Adipocyte (in vitro differentiated cells): ENCODE data around the gene BLOC1S1.

Source experiments
- DNase-seq: peaks from one replicate; pipeline ENCODE4 v3.0.0-alpha.2; 2015; ENCODE audit warnings: low read depth
- H3K27me3 ChIP-seq: replicated peaks from 2 replicates; pipeline ENCODE4 v1.7.0; 2013; ENCODE audit warnings: mild to moderate bottlenecking, low read length, moderate library complexity; ENCODE audit not compliant: control insufficient read depth, insufficient read depth
- H3K36me3 ChIP-seq: 2 replicates; pipeline ENCODE4 v1.7.0; 2013; ENCODE audit warnings: low read length, mild to moderate bottlenecking, moderate library complexity; ENCODE audit not compliant: control insufficient read depth, insufficient read depth, severe bottlenecking
- H3K4me1 ChIP-seq: 2 replicates; pipeline ENCODE4 v1.7.0; 2013; ENCODE audit warnings: mild to moderate bottlenecking, low read length, moderate library complexity; ENCODE audit not compliant: control insufficient read depth, insufficient read depth
- H3K4me3 ChIP-seq: 2 replicates; pipeline ENCODE4 v1.7.0; 2013; ENCODE audit warnings: mild to moderate bottlenecking, low read length, moderate library complexity
- H3K9ac ChIP-seq: 2 replicates; pipeline ENCODE4 v1.7.0; 2013; ENCODE audit warnings: mild to moderate bottlenecking, low read length, moderate library complexity
- H3K9me3 ChIP-seq: 2 replicates; pipeline ENCODE4 v1.7.0; 2013; ENCODE audit warnings: mild to moderate bottlenecking, low read length, moderate library complexity; ENCODE audit not compliant: control insufficient read depth

The BLOC1S1 gene

GRCh38 chr12:55704824-55705718 lies 10.8 kb upstream of the BLOC1S1 start:
- Histone ChIP-seq H3K4me1 (peaks cover 71% of the 10 kb centered on the region), H3K36me3 (peaks cover 25% of the 10 kb centered on the region), H3K27me3 (no peaks in the 10 kb centered on the region), H3K9ac (peak overlapping the region; percentile 86), H3K9me3 (no peaks in the 10 kb centered on the region), H3K4me3 (peak overlapping the region; percentile 85)
- no peak for DNase-seq

- Histone ChIP-seq H3K4me1 (peaks cover 71% of the 10 kb centered on the region), H3K9me3 (no peaks in the 10 kb centered on the region), H3K27me3 (no peaks in the 10 kb centered on the region), H3K9ac (peak overlapping the region; percentile 86), H3K36me3 (peaks cover 17% of the 10 kb centered on the region), H3K4me3 (peak overlapping the region; percentile 85)
- DNase-seq: no peak
Measured at GRCh38 chr12:55705782-55706402, 10.0 kb upstream of the BLOC1S1 start.

- Histone ChIP-seq H3K36me3 (peaks cover 12% of the 10 kb centered on the region), H3K27me3 (no peaks in the 10 kb centered on the region), H3K4me1 (peaks cover 71% of the 10 kb centered on the region), H3K4me3 (peak overlapping the region; percentile 85), H3K9ac (peak overlapping the region; percentile 86), H3K9me3 (no peaks in the 10 kb centered on the region)
- no peak for DNase-seq
Measured at GRCh38 chr12:55706568-55707218, 9.2 kb upstream of the BLOC1S1 start.

GRCh38 chr12:55707219-55707671 lies 8.6 kb upstream of the BLOC1S1 start:
- no peaks in the 10 kb centered on the region for H3K27me3 ChIP-seq
- peak; percentile 51 for DNase-seq
- H3K9ac ChIP-seq: peak overlapping the region; percentile 86
- peak overlapping the region; percentile 85 for H3K4me3 ChIP-seq
- no peaks in the 10 kb centered on the region for H3K9me3 ChIP-seq
- H3K36me3 ChIP-seq: peaks cover 12% of the 10 kb centered on the region
- peaks cover 76% of the 10 kb centered on the region for H3K4me1 ChIP-seq

- Histone ChIP-seq H3K27me3 (no peaks in the 10 kb centered on the region), H3K4me1 (peaks cover 79% of the 10 kb centered on the region)
- peak; percentile 72 for DNase-seq
Measured at GRCh38 chr12:55707841-55708694, 7.8 kb upstream of the BLOC1S1 start, which contains the start of gene ITGA7. ITGA7 (minus strand) TSS chr12:55707904; CDS start chr12:55707682, 222 bp downstream.

GRCh38 chr12:55708695-55709233 lies 7.1 kb upstream of the BLOC1S1 start:
- Histone ChIP-seq H3K4me1 (peaks cover 79% of the 10 kb centered on the region), H3K9me3 (no peaks in the 10 kb centered on the region), H3K27me3 (no peaks in the 10 kb centered on the region), H3K4me3 (peak overlapping the region; percentile 85), H3K36me3 (peaks cover 6% of the 10 kb centered on the region), H3K9ac (peak overlapping the region; percentile 94)
- DNase-seq: no peak

More at GRCh38 chr12:55707841-55708694, 7.8 kb upstream of the BLOC1S1 start, which contains the start of gene ITGA7:
- peaks cover 6% of the 10 kb centered on the region for H3K36me3 ChIP-seq
- no peaks in the 10 kb centered on the region for H3K9me3 ChIP-seq
- H3K9ac ChIP-seq: peak within 1 kb of the TSS; percentile 94
- H3K4me3 ChIP-seq: peak within 1 kb of the TSS; percentile 85

GRCh38 chr12:55711786-55712553 lies 3.9 kb upstream of the BLOC1S1 start:
- H3K36me3 ChIP-seq: no peaks in the 10 kb centered on the region
- no peaks in the 10 kb centered on the region for H3K27me3 ChIP-seq
- DNase-seq: no peak
- H3K4me3 ChIP-seq: peak overlapping the region; percentile 85
- peaks cover 63% of the 10 kb centered on the region for H3K4me1 ChIP-seq
- peak overlapping the region; percentile 94 for H3K9ac ChIP-seq
- no peaks in the 10 kb centered on the region for H3K9me3 ChIP-seq

GRCh38 chr12:55712700-55713415 lies 3.0 kb upstream of the BLOC1S1 start:
- no peaks in the 10 kb centered on the region for H3K9me3 ChIP-seq
- H3K27me3 ChIP-seq: no peaks in the 10 kb centered on the region
- H3K4me1 ChIP-seq: peaks cover 70% of the 10 kb centered on the region
- H3K36me3 ChIP-seq: no peaks in the 10 kb centered on the region
- DNase-seq: no peak
- peak overlapping the region; percentile 85 for H3K4me3 ChIP-seq
- peak overlapping the region; percentile 94 for H3K9ac ChIP-seq

GRCh38 chr12:55713721-55714120 lies 2.1 kb upstream of the BLOC1S1 start:
- DNase-seq: peak; percentile 72
- H3K36me3 ChIP-seq: no peaks in the 10 kb centered on the region
- H3K4me1 ChIP-seq: peaks cover 74% of the 10 kb centered on the region
- no peaks in the 10 kb centered on the region for H3K9me3 ChIP-seq
- no peaks in the 10 kb centered on the region for H3K27me3 ChIP-seq
- H3K9ac ChIP-seq: peak overlapping the region; percentile 94
- peak overlapping the region; percentile 53 for H3K4me3 ChIP-seq
